H9 (cell line): ENCODE results near the gene MRPL3. TPM values are rescaled to one million over a fixed set of nuclear protein-coding genes. Genes with fewer than 3 reads are reported as not detected.

Experiments used
- DNase-seq: peaks from one replicate; pipeline ENCODE4 v3.0.0-alpha.2; 2017
- H2AFZ ChIP-seq: one replicate; pipeline ENCODE4 v1.6.1; 2013; ENCODE audit warnings: mild to moderate bottlenecking, low read length, control low read depth, moderate library complexity
- H2AK5ac ChIP-seq: 2 replicates; pipeline ENCODE4 v1.6.1; 2013; ENCODE audit warnings: low read length, control low read depth, mixed read lengths; ENCODE audit not compliant: insufficient read length
- H2BK120ac ChIP-seq: one replicate; pipeline ENCODE4 v1.6.1; 2013; ENCODE audit warnings: low read depth, mild to moderate bottlenecking, low read length, control low read depth, inconsistent platforms; ENCODE audit not compliant: poor library complexity, severe bottlenecking
- H2BK12ac ChIP-seq: 2 replicates; pipeline ENCODE4 v1.6.1; 2013; ENCODE audit warnings: low read length, control low read depth, mixed read lengths, low read depth; ENCODE audit not compliant: insufficient read length
- H2BK15ac ChIP-seq: 2 replicates; pipeline ENCODE4 v1.6.1; 2013; ENCODE audit warnings: low read depth, low read length, control low read depth
- H2BK20ac ChIP-seq: one replicate; pipeline ENCODE4 v1.6.1; 2013; ENCODE audit warnings: low read depth, mild to moderate bottlenecking, low read length, control low read depth, inconsistent platforms; ENCODE audit not compliant: poor library complexity, severe bottlenecking
- H2BK5ac ChIP-seq: 2 replicates; pipeline ENCODE4 v1.6.1; 2013; ENCODE audit warnings: low read length, control low read depth, mixed read lengths; ENCODE audit not compliant: insufficient read length
- H3K14ac ChIP-seq: 2 replicates; pipeline ENCODE4 v1.6.1; 2013; ENCODE audit warnings: low read length, control low read depth; ENCODE audit not compliant: insufficient read depth
- H3K18ac ChIP-seq: 2 replicates; pipeline ENCODE4 v1.6.1; 2013; ENCODE audit warnings: low read depth, mild to moderate bottlenecking, mixed read lengths, low read length, control low read depth; ENCODE audit not compliant: insufficient read length
- H3K23ac ChIP-seq: 2 replicates; pipeline ENCODE4 v1.6.1; 2013; ENCODE audit warnings: low read length, control low read depth, mixed read lengths, low read depth; ENCODE audit not compliant: insufficient read length
- H3K23me2 ChIP-seq: 2 replicates; pipeline ENCODE4 v1.6.1; 2013; ENCODE audit warnings: low read depth, mild to moderate bottlenecking, mixed read lengths, low read length, control low read depth; ENCODE audit not compliant: insufficient read length, poor library complexity, severe bottlenecking
- H3K27ac ChIP-seq: 2 replicates; pipeline ENCODE4 v1.5.1; 2013; ENCODE audit warnings: low read length, control low read depth, mixed read lengths, low read depth; ENCODE audit not compliant: insufficient read length
- H3K27me3 ChIP-seq: 2 replicates; pipeline ENCODE4 v1.6.1; 2013; ENCODE audit warnings: low read length, control low read depth, inconsistent platforms; ENCODE audit not compliant: insufficient read depth
- H3K4ac ChIP-seq: 2 replicates; pipeline ENCODE4 v1.6.1; 2013; ENCODE audit warnings: low read depth, mild to moderate bottlenecking, control low read depth, inconsistent platforms, low read length, moderate library complexity
- H3K4me1 ChIP-seq: 2 replicates; pipeline ENCODE4 v1.6.1; 2013; ENCODE audit warnings: low read length, control low read depth, inconsistent platforms; ENCODE audit not compliant: insufficient read depth
- H3K4me2 ChIP-seq: 2 replicates; pipeline ENCODE4 v1.6.1; 2013; ENCODE audit warnings: low read length, control low read depth, mixed read lengths; ENCODE audit not compliant: insufficient read length, insufficient read depth
- H3K56ac ChIP-seq: 2 replicates; pipeline ENCODE4 v1.6.1; 2013; ENCODE audit warnings: low read depth, mild to moderate bottlenecking, mixed read lengths, low read length, control low read depth; ENCODE audit not compliant: insufficient read length
- H3K79me1 ChIP-seq: 2 replicates; pipeline ENCODE4 v1.6.1; 2013; ENCODE audit warnings: low read depth, mild to moderate bottlenecking, moderate library complexity, low read length, control low read depth, inconsistent platforms; ENCODE audit not compliant: insufficient read depth, poor library complexity, severe bottlenecking
- H3K79me2 ChIP-seq: 2 replicates; pipeline ENCODE4 v1.6.1; 2013; ENCODE audit warnings: low read length, control low read depth, inconsistent platforms; ENCODE audit not compliant: insufficient read depth
- H3K9ac ChIP-seq: 2 replicates; pipeline ENCODE4 v1.6.1; 2013; ENCODE audit warnings: low read length, control low read depth, mixed read lengths; ENCODE audit not compliant: insufficient read length; ENCODE audit errors: extremely low read depth
- H3K9me3 ChIP-seq: one replicate; pipeline ENCODE4 v1.6.1; 2013; ENCODE audit warnings: low read depth, low read length, inconsistent platforms; ENCODE audit not compliant: control insufficient read depth
- H3T11ph ChIP-seq: one replicate; pipeline ENCODE4 v1.6.1; 2013; ENCODE audit warnings: mild to moderate bottlenecking, low read length, control low read depth, inconsistent platforms
- H4K20me1 ChIP-seq: one replicate; pipeline ENCODE4 v1.6.1; 2013; ENCODE audit not compliant: control insufficient read depth, insufficient read length, insufficient read depth
- H4K5ac ChIP-seq: 2 replicates; pipeline ENCODE4 v1.6.1; 2013; ENCODE audit warnings: low read depth, mild to moderate bottlenecking, mixed read lengths, low read length, control low read depth; ENCODE audit not compliant: insufficient read length
- H4K8ac ChIP-seq: replicated peaks from 2 replicates; pipeline ENCODE4 v1.6.1; 2013; ENCODE audit warnings: low read length, control low read depth, mixed read lengths, low read depth; ENCODE audit not compliant: insufficient read length
- H4K91ac ChIP-seq: 2 replicates; pipeline ENCODE4 v1.6.1; 2013; ENCODE audit warnings: low read depth, mild to moderate bottlenecking, moderate library complexity, mixed read lengths, low read length, control low read depth; ENCODE audit not compliant: insufficient read length
- H3K27ac Mint-ChIP-seq, 3 experiments: 2 replicates in 2 of 3; 3 replicates in 1 of 3; pipeline ENCODE4 v1.8.0; 2020 to 2021; ENCODE audit warnings: mixed read lengths in 3 of 3, mild to moderate bottlenecking in 1 of 3, moderate library complexity in 1 of 3
- H3K27me3 Mint-ChIP-seq: 2 replicates; pipeline ENCODE4 v1.8.0; 2021; ENCODE audit warnings: low read depth, mild to moderate bottlenecking, moderate library complexity, mixed read lengths
- H3K36me3 Mint-ChIP-seq, 3 experiments: 2 replicates in 2 of 3; 3 replicates in 1 of 3; pipeline ENCODE4 v1.8.0; 2020 to 2021; ENCODE audit warnings: low read depth in 3 of 3, mixed read lengths in 3 of 3; ENCODE audit not compliant: insufficient read depth in 1 of 3
- H3K4me1 Mint-ChIP-seq, 2 experiments: 2 replicates each; pipeline ENCODE4 v1.8.0; 2020; ENCODE audit warnings: mixed read lengths in 2 of 2
- H3K4me3 Mint-ChIP-seq, 2 experiments: 2 replicates in 1 of 2; 3 replicates in 1 of 2; pipeline ENCODE4 v1.8.0; 2020 to 2021; ENCODE audit warnings: mild to moderate bottlenecking in 2 of 2, mixed read lengths in 2 of 2, moderate library complexity in 1 of 2
- H3K9me3 Mint-ChIP-seq, 2 experiments: 2 replicates in 1 of 2; 3 replicates in 1 of 2; pipeline ENCODE4 v1.8.0; 2020; ENCODE audit warnings: mild to moderate bottlenecking in 2 of 2, mixed read lengths in 2 of 2, moderate library complexity in 1 of 2
- WGBS: extraction: QIAGEN DNeasy Blood & Tissue Kit; methylation state at CpG from one replicate; pipeline ENCODE4 v1.1.7; 2013; ENCODE audit warnings: missing lambda C conversion rate, low lambda C conversion rate, mixed read lengths; ENCODE audit not compliant: insufficient read length; ENCODE audit errors: extremely low coverage; 5-methylcytosine and 5-hydroxymethylcytosine counted together
- total RNA-seq: library from RNA; stranded (reverse); gene quantifications from 2 replicates; pipeline ENCODE4 v1.2.1, GENCODE V29; 2021
- TF ChIP-seq, protein P1 (sequence below): fragments of 200-600 bp; sonication (generic); conservative IDR thresholded peaks from 3 replicates; pipeline ENCODE4 v1.8.0; 2021; ENCODE audit warnings: antibody characterized with exemption, mild to moderate bottlenecking

The MRPL3 gene
- total RNA-seq, 1 experiment from 2014 or later = 154 TPM

DNA sequence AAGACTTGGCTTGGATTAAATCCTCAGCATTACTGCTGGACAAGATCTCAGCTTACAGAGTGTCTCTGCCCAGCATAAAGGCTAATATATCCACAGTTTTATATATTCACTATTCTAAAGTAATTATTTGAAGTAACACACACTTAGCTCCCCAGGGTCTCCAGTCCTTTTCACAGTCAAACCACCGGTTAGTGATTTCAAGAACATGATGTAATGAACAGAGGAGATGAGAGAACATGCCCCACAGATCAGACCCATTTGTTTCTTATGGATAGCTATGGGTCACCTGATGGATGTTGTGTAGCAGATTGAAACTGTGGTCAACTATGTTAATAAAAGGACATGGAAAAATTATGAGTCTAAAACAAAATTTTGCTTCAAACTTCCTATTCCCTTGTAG, 44.8 kb upstream of the MRPL3 start:
- Histone ChIP-seq H3K4me1 (no peaks in the 10 kb centered on the region), H3K79me2 (no peaks in the 10 kb centered on the region), H2BK15ac (no peak overlapping the region), H3K79me1 (no peaks in the 10 kb centered on the region), H3K56ac (no peak overlapping the region), H4K20me1 (no peaks in the 10 kb centered on the region), H3T11ph (no peak overlapping the region), H2BK5ac (no peak overlapping the region), H4K91ac (no peak overlapping the region), H3K4ac (no peak overlapping the region), H4K5ac (no peak overlapping the region), H3K23me2 (no peaks in the 10 kb centered on the region), H2AK5ac (no peak overlapping the region), H3K23ac (no peak overlapping the region), H3K9me3 (no peaks in the 10 kb centered on the region), H3K27me3 (no peaks in the 10 kb centered on the region), H2BK12ac (no peak overlapping the region), H3K9ac (no peak overlapping the region), H3K27ac (no peak overlapping the region), H3K18ac (no peak overlapping the region), H4K8ac (no peak overlapping the region), H2BK20ac (no peak overlapping the region), H2AFZ (no peak overlapping the region), H2BK120ac (no peak overlapping the region), H3K14ac (no peak overlapping the region), H3K4me2 (no peak overlapping the region)
- TF ChIP-seq, protein P1, sequence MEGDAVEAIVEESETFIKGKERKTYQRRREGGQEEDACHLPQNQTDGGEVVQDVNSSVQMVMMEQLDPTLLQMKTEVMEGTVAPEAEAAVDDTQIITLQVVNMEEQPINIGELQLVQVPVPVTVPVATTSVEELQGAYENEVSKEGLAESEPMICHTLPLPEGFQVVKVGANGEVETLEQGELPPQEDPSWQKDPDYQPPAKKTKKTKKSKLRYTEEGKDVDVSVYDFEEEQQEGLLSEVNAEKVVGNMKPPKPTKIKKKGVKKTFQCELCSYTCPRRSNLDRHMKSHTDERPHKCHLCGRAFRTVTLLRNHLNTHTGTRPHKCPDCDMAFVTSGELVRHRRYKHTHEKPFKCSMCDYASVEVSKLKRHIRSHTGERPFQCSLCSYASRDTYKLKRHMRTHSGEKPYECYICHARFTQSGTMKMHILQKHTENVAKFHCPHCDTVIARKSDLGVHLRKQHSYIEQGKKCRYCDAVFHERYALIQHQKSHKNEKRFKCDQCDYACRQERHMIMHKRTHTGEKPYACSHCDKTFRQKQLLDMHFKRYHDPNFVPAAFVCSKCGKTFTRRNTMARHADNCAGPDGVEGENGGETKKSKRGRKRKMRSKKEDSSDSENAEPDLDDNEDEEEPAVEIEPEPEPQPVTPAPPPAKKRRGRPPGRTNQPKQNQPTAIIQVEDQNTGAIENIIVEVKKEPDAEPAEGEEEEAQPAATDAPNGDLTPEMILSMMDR = no peak
- H3K36me3 Mint-ChIP-seq = no peaks in the 10 kb centered on the region
- no peak overlapping the region for H3K4me3 Mint-ChIP-seq
- H3K4me1 Mint-ChIP-seq = peaks cover 5% of the 10 kb centered on the region in 2 experiments
- no peaks in the 10 kb centered on the region for H3K9me3 Mint-ChIP-seq
- H3K27me3 Mint-ChIP-seq = no peaks in the 10 kb centered on the region
- WGBS = no CpG with 5 or more reads among the region's 1 CpG
- no peak overlapping the region for H3K27ac Mint-ChIP-seq
- no peak for DNase-seq
